Measurements from ENCODE around the gene TOLLIP. TPM values are rescaled to one million over a fixed set of nuclear protein-coding genes. Genes with fewer than 3 reads are reported as not detected.

Gene TOLLIP
- total RNA-seq, 4 donors from 2014 or later = 49.8 to 91.7 (median 85.0) TPM

GRCh38 chr11:1272531-1272930 lies 36.9 kb downstream of the TOLLIP start:
- H3K4me1 ChIP-seq = no peaks in the 10 kb centered on the region
- DNase-seq (no peak), ATAC-seq (no peak)
- H3K9me3 ChIP-seq = no peaks in the 10 kb centered on the region
- H3K36me3 ChIP-seq = peaks cover 0 to 23% of the 10 kb centered on the region in 2 donors
- H3K27me3 ChIP-seq = no peaks in the 10 kb centered on the region
- in situ Hi-C loops (cut with MboI; ENCODE audit: low sequenced_read_pairs in 4 of 4) (loop anchor here in 1 of 4 donors (25.0 kb wide), 1 partner anchor 240 kb away; no protein-coding TSS in a partner anchor), intact Hi-C loops (cut with DNase I; ENCODE audit: low total_unique reads) (no loop called here)
- H3K4me3 ChIP-seq = no peak overlapping the region
- no peak for TF ChIP-seq POLR2A (IDR thresholded peaks at IDR 0.05)
- TF ChIP-seq, protein P1, sequence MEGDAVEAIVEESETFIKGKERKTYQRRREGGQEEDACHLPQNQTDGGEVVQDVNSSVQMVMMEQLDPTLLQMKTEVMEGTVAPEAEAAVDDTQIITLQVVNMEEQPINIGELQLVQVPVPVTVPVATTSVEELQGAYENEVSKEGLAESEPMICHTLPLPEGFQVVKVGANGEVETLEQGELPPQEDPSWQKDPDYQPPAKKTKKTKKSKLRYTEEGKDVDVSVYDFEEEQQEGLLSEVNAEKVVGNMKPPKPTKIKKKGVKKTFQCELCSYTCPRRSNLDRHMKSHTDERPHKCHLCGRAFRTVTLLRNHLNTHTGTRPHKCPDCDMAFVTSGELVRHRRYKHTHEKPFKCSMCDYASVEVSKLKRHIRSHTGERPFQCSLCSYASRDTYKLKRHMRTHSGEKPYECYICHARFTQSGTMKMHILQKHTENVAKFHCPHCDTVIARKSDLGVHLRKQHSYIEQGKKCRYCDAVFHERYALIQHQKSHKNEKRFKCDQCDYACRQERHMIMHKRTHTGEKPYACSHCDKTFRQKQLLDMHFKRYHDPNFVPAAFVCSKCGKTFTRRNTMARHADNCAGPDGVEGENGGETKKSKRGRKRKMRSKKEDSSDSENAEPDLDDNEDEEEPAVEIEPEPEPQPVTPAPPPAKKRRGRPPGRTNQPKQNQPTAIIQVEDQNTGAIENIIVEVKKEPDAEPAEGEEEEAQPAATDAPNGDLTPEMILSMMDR (IDR thresholded peaks at IDR 0.05 in 4 of 5, conservative IDR thresholded peaks at IDR 0.05 in 1 of 5) = no peak
- no peak overlapping the region for H3K27ac ChIP-seq

DNA sequence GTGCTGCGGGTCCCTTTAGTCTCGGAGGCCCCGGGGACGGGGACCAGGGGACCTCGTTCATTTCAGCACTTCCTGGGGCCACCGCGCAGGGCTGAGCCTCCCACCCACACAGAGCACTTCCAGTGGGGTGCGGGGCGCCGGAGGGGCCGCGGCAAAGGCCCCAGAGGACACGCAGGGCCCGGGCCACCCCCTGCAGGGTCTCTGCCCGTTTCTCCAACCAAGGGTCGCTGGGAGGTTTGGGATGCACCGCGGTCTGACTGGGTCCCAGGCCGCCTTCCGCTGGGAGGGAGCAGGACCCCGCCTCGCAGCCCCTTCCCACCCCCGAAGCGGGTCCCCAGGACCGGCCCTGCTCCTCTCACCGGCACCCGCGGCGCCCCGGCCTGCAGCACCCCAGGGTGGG lies 37.5 kb downstream of the TOLLIP start:
- in situ Hi-C loops (cut with MboI; ENCODE audit: low sequenced_read_pairs in 4 of 4) = loop anchor here in 1 of 4 donors (25.0 kb wide), 1 partner anchor 240 kb away; no protein-coding TSS in a partner anchor
- H3K36me3 ChIP-seq = peaks cover 0 to 21% of the 10 kb centered on the region in 2 donors
- intact Hi-C loops (cut with DNase I; ENCODE audit: low total_unique reads) = no loop called here
- H3K27me3 ChIP-seq = no peaks in the 10 kb centered on the region
- H3K9me3 ChIP-seq = no peaks in the 10 kb centered on the region
- ATAC-seq (no peak), DNase-seq (no peak)
- H3K4me1 ChIP-seq = no peaks in the 10 kb centered on the region
- H3K27ac ChIP-seq = no peak overlapping the region
- H3K4me3 ChIP-seq = no peak overlapping the region
- TF ChIP-seq, protein P1 (IDR thresholded peaks at IDR 0.05 in 4 of 5, conservative IDR thresholded peaks at IDR 0.05 in 1 of 5) = no peak
- no peak for TF ChIP-seq POLR2A (IDR thresholded peaks at IDR 0.05)

- no peaks in the 10 kb centered on the region for H3K9me3 ChIP-seq
- DNase-seq (no peak), ATAC-seq (no peak)
- no peak overlapping the region for H3K27ac ChIP-seq
- H3K4me3 ChIP-seq = no peak overlapping the region
- in situ Hi-C loops (cut with MboI; ENCODE audit: low sequenced_read_pairs in 4 of 4) = loop anchor here in 1 of 4 donors (25.0 kb wide), 1 partner anchor 241 kb away; no protein-coding TSS in a partner anchor
- peaks cover 0 to 15% of the 10 kb centered on the region in 2 donors for H3K36me3 ChIP-seq
- intact Hi-C loops (cut with DNase I; ENCODE audit: low total_unique reads) = no loop called here
- no peaks in the 10 kb centered on the region for H3K27me3 ChIP-seq
- TF ChIP-seq, protein P1 (IDR thresholded peaks at IDR 0.05 in 4 of 5, conservative IDR thresholded peaks at IDR 0.05 in 1 of 5) = no peak
- no peak for TF ChIP-seq POLR2A (IDR thresholded peaks at IDR 0.05)
- no peaks in the 10 kb centered on the region for H3K4me1 ChIP-seq
These were observed 38.0 kb downstream of the TOLLIP start for GRCh38 chr11:1271406-1271805.

- TF ChIP-seq, protein P1 (IDR thresholded peaks at IDR 0.05 in 4 of 5, conservative IDR thresholded peaks at IDR 0.05 in 1 of 5) = no peak
- TF ChIP-seq POLR2A (IDR thresholded peaks at IDR 0.05) = no peak
- DNase-seq = no peak
- in situ Hi-C loops (cut with MboI; ENCODE audit: low sequenced_read_pairs in 4 of 4) = loop anchor here in 1 of 4 donors (25.0 kb wide), 1 partner anchor 241 kb away; no protein-coding TSS in a partner anchor
- intact Hi-C loops (cut with DNase I; ENCODE audit: low total_unique reads) = no loop called here
- Histone ChIP-seq H3K27me3 (no peaks in the 10 kb centered on the region), H3K27ac (no peak overlapping the region), H3K4me3 (no peak overlapping the region), H3K4me1 (no peaks in the 10 kb centered on the region), H3K9me3 (no peaks in the 10 kb centered on the region), H3K36me3 (peaks cover 0 to 11% of the 10 kb centered on the region in 2 donors)
- no peak for ATAC-seq
These were observed 38.4 kb downstream of the TOLLIP start for GRCh38 chr11:1271002-1271401.

GRCh38 chr11:1270476-1270875 lies 39.0 kb downstream of the TOLLIP start:
- Histone ChIP-seq H3K27me3 (no peaks in the 10 kb centered on the region), H3K36me3 (peaks cover 0 to 7% of the 10 kb centered on the region in 2 donors), H3K4me1 (no peaks in the 10 kb centered on the region), H3K4me3 (no peak overlapping the region), H3K9me3 (no peaks in the 10 kb centered on the region), H3K27ac (no peak overlapping the region)
- intact Hi-C loops (cut with DNase I; ENCODE audit: low total_unique reads) = no loop called here
- DNase-seq (no peak), ATAC-seq (no peak)
- TF ChIP-seq POLR2A (IDR thresholded peaks at IDR 0.05) = no peak
- TF ChIP-seq, protein P1 (IDR thresholded peaks at IDR 0.05 in 4 of 5, conservative IDR thresholded peaks at IDR 0.05 in 1 of 5) = no peak
- in situ Hi-C loops (cut with MboI; ENCODE audit: low sequenced_read_pairs in 4 of 4) = loop anchor here in 1 of 4 donors (25.0 kb wide), 1 partner anchor 242 kb away; no protein-coding TSS in a partner anchor
